Sigmoid colon (tissue), 7 donors: ENCODE measurements around the gene IL15RA. TPM values are rescaled to one million over a fixed set of nuclear protein-coding genes. Genes with fewer than 3 reads are reported as not detected.

Experiments
- DNase-seq: peaks from one replicate; pipeline ENCODE4 v3.0.0-alpha.2; 2019
- H3K27ac ChIP-seq, 4 donors: fragments of 200-600 bp; sonication (generic); one replicate each; pipeline ENCODE4 v1.5.1; 2016 to 2019; ENCODE audit warnings: mild to moderate bottlenecking in 1 of 4
- H3K27me3 ChIP-seq, 3 donors: fragments of 200-600 bp; sonication (generic); one replicate each; pipeline ENCODE4 v1.5.1; 2019; ENCODE audit warnings: mild to moderate bottlenecking in 1 of 3
- H3K36me3 ChIP-seq, 4 donors: fragments of 200-600 bp; sonication (generic); one replicate each; pipeline ENCODE4 v1.5.1; 2016 to 2019
- H3K4me1 ChIP-seq, 4 donors: fragments of 200-600 bp; sonication (generic); one replicate each; pipeline ENCODE4 v1.5.1; 2017 to 2019
- H3K4me3 ChIP-seq, 4 donors: fragments of 200-600 bp; sonication (generic); one replicate each; pipeline ENCODE4 v1.5.1; 2017 to 2019; ENCODE audit warnings: mild to moderate bottlenecking in 2 of 4, moderate library complexity in 1 of 4
- H3K9me3 ChIP-seq, 4 donors: fragments of 200-600 bp in 3 of 4; sonication (generic) in 3 of 4; one replicate each; pipeline versions ENCODE4 v1.5.1 to v1.6.1; 2013 to 2019
- CTCF ChIP-seq, 4 experiments: fragments of 450-650 bp in 3 of 4; fragments of 200-600 bp in 1 of 4; IDR thresholded peaks; one replicate each; pipeline ENCODE4 v1.5.1; 2016 to 2019; ENCODE audit warnings: antibody characterized with exemption in 4 of 4, mild to moderate bottlenecking in 3 of 4, moderate library complexity in 2 of 4
- EP300 ChIP-seq, 4 donors: sonication (generic); formaldehyde crosslinking; IDR thresholded peaks; one replicate each; pipeline ENCODE4 v1.6.1; 2017; ENCODE audit warnings: antibody characterized with exemption in 4 of 4
- POLR2A ChIP-seq, 2 donors: fragments of 450-650 bp; IDR thresholded peaks; one replicate each; pipeline ENCODE4 v1.6.1; 2016; ENCODE audit warnings: antibody characterized with exemption in 2 of 2, mild to moderate bottlenecking in 2 of 2, moderate library complexity in 2 of 2
- POLR2AphosphoS5 ChIP-seq, 4 donors: sonication (generic); formaldehyde crosslinking; IDR thresholded peaks; one replicate each; pipeline ENCODE4 v1.6.1; 2017; ENCODE audit warnings: antibody characterized with exemption in 4 of 4
- whole genome bisulfite sequencing, 2 donors: extraction: QIAGEN DNeasy Blood & Tissue Kit; methylation state at CpG; one replicate each; pipeline ENCODE4 v1.1.7; 2013; 5-methylcytosine and 5-hydroxymethylcytosine counted together
- intact Hi-C: fragments of 100-400 bp; cut with DNase I; formaldehyde crosslinking; loops from one replicate; pipeline ENCODE4 v1.15.1; 2023
- polyA plus RNA-seq, 3 donors: library from polyadenylated mRNA; stranded (reverse); fragments of 200-250 nt; gene quantifications; one replicate each; pipeline ENCODE4 v1.2.3, GENCODE V29; 2013
- total RNA-seq, 4 donors: library from RNA; depleted of rRNA; stranded (reverse); fragments of >200 nt; gene quantifications; one replicate each; pipeline ENCODE4 v1.1.0, GENCODE V29; 2016
- donor health status: healthy with polysubstance abuse.
- donor health status: Bipolar disorder and iron deficiency.
- donor health status: healthy.

Gene IL15RA
- total and polyA plus RNA-seq, 7 donors = 5.5 to 23.7 (median 15.8) TPM

GRCh38 chr10:5952731-5953385 is 24.5 kb downstream of the IL15RA start:
- intact Hi-C loops = no loop called here
- H3K9me3 ChIP-seq = no peaks in the 10 kb centered on the region
- no peak for TF ChIP-seq CTCF (IDR thresholded peaks at IDR 0.05)
- no peak for TF ChIP-seq EP300 (IDR thresholded peaks at IDR 0.05)
- no peak for TF ChIP-seq POLR2A (IDR thresholded peaks at IDR 0.05)
- no peak for TF ChIP-seq POLR2AphosphoS5 (IDR thresholded peaks at IDR 0.05)
- peaks cover 0 to 6% (median 0%) of the 10 kb centered on the region in 4 donors for H3K4me1 ChIP-seq
- no peaks in the 10 kb centered on the region for H3K36me3 ChIP-seq
- H3K27me3 ChIP-seq = peaks cover 0 to 10% (median 0%) of the 10 kb centered on the region in 3 donors
- no peak overlapping the region for H3K27ac ChIP-seq
- WGBS, 2 donors = 91% methylated on average over 20 of the region's 20 CpGs
- no peak overlapping the region for H3K4me3 ChIP-seq
- DNase-seq = peak; percentile 46

- Histone ChIP-seq H3K27ac (peak overlapping the region in 3 of 4 donors; percentile 7 to 64 (median 49)), H3K27me3 (peaks cover 0 to 10% (median 0%) of the 10 kb centered on the region in 3 donors), H3K36me3 (no peaks in the 10 kb centered on the region), H3K4me3 (no peak overlapping the region), H3K9me3 (no peaks in the 10 kb centered on the region), H3K4me1 (peaks cover 0 to 6% (median under 1%) of the 10 kb centered on the region in 4 donors)
- TF ChIP-seq POLR2A (IDR thresholded peaks at IDR 0.05) (no peak), POLR2AphosphoS5 (IDR thresholded peaks at IDR 0.05) (no peak), EP300 (IDR thresholded peaks at IDR 0.05) (no peak), CTCF (IDR thresholded peaks at IDR 0.05) (no peak)
- WGBS, 2 donors = 86 to 90% methylated on average over 6 of the region's 6 CpGs
- intact Hi-C loops = no loop called here
- peak; percentile 61 for DNase-seq
Measured at GRCh38 chr10:5951721-5952407, 25.5 kb downstream of the IL15RA start.

- no peak for TF ChIP-seq POLR2A (IDR thresholded peaks at IDR 0.05)
- TF ChIP-seq POLR2AphosphoS5 (IDR thresholded peaks at IDR 0.05) = peak in 2 of 4 donors; percentile 12 to 26
- Histone ChIP-seq H3K4me3 (no peak overlapping the region), H3K27ac (peak overlapping the region in 3 of 4 donors; percentile 7 to 64 (median 49)), H3K4me1 (peaks cover 0 to 9% (median 7%) of the 10 kb centered on the region in 4 donors), H3K27me3 (peaks cover 0 to 10% (median 0%) of the 10 kb centered on the region in 3 donors), H3K9me3 (no peaks in the 10 kb centered on the region), H3K36me3 (no peaks in the 10 kb centered on the region)
- DNase-seq = peak; percentile 80
- WGBS, 2 donors = 66 to 78% methylated on average over 7 of the region's 7 CpGs
- intact Hi-C loops = no loop called here
Measured at GRCh38 chr10:5951167-5951711, 26.1 kb downstream of the IL15RA start.

DNA sequence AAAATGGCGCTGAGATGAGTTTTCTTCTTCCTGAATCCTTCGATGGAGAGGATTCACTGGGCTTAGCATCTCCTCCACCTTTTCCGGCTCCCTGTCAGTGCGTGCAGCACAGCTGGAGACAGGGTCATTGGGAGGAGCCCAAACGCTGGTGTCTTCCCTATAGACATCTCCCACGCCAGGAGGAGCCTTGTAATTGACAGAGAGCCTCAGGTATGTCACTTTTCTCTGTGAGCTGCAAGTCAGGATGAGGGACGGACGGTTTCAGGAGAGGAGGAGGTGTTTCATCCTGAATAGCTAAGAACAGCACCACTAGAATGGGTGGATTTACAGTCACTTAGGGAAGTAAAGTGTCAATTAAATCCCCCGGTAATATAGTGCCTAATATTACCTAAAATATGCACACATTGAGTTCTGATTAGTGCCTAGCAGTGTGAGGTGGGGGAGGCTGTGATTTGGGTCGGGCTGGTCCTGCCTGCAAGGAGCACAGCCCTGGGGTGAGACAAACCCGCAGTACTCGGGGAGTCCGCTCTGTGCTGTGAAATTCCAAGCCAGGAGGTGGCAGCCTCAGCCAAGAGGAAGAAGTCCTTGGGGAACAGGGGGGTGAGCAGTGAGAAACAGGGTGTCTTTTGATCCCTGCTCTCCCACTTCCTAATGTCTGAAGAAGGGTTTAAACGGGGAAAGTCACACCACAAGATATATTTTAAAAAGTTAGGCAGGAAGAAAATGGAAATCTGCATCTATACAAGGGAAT is 28.2 kb downstream of the IL15RA start:
- Histone ChIP-seq H3K27me3 (peaks cover 0 to 10% (median 0%) of the 10 kb centered on the region in 3 donors), H3K9me3 (no peaks in the 10 kb centered on the region), H3K4me1 (peaks cover 0 to 29% (median 21%) of the 10 kb centered on the region in 4 donors), H3K4me3 (no peak overlapping the region), H3K36me3 (no peaks in the 10 kb centered on the region), H3K27ac (peak overlapping the region in 1 of 4 donors; percentile 64)
- no peak for TF ChIP-seq POLR2AphosphoS5 (IDR thresholded peaks at IDR 0.05)
- peak in 1 of 4 experiments; percentile 12 for TF ChIP-seq CTCF (IDR thresholded peaks at IDR 0.05)
- DNase-seq = peak; percentile 81
- intact Hi-C loops = no loop called here
- WGBS, 2 donors = 52 to 68% methylated on average over 14 of the region's 14 CpGs
